Right hindlimb (tissue), 1 donor: ENCODE results near the gene HES4.

Experiments
- DNase-seq: peaks from one replicate; pipeline ENCODE4 v3.0.0-alpha.2; 2018

The HES4 gene

GRCh38 chr1:965526-966134, 34.3 kb downstream of the HES4 start:
- no peak for DNase-seq

DNA sequence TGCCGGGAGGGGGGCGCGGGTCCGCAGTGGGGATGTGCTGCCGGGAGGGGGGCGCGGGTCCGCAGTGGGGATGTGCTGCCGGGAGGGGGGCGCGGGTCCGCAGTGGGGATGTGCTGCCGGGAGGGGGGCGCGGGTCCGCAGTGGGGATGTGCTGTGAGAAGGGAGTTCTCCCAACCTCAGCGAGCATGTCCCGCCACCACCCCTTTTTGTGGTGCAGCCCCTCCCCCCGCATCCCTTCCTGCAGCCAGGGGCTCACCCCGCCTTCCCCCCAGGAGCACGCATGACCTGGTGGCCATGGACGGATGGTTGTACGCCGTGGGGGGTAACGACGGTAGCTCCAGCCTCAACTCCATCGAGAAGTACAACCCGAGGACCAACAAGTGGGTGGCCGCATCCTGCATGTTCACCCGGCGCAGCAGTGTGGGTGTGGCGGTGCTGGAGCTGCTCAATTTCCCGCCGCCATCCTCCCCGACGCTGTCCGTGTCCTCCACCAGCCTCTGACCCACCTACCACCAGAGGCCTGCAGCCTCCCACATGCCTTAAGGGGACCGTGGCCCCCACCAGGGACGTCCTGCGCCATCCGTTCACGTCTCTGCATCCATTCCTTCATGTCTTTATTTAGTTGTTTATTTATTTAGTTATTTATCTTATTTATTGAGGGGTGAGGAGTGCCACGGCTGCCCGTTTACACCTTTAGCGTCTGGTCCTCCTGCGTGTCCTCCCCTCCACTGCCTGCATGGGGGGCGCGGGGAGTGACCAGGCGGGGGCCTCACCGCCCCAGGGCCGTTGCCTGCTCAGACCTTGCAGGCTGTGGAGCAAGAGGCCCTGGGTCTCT, 35.0 kb downstream of the HES4 start:
- DNase-seq: no peak

DNA sequence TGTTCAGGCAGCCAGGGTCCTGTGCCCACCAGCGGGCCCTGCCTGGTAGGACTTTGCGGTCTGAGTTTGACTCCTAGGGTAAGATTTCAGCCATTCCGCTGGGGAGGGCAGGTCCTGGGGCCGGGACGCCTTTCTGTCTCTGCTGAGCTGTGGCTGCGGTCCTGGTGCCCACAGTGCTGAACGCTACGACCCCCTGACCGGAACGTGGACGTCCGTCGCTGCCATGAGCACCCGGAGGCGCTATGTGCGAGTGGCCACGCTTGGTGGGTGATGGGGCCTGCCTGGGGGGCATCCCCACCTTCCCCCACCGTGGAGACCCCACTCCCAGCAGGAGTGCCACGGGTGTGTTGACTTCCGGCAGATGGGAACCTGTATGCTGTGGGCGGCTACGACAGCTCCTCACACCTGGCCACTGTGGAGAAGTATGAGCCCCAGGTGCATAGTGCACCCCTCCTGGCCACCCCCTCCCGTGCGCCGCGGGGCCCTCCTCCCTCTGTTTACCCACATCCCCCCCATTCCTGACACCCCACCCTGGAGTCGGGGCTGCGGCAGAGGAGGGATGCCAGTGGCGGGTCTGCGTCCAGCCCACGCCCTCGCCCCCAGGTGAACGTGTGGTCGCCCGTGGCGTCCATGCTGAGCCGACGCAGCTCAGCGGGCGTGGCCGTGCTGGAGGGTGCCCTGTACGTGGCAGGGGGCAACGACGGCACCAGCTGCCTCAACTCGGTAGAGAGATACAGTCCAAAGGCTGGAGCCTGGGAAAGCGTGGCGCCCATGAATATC, 36.0 kb downstream of the HES4 start:
- no peak for DNase-seq

GRCh38 chr1:963301-963651, 36.6 kb downstream of the HES4 start:
- no peak for DNase-seq

DNA sequence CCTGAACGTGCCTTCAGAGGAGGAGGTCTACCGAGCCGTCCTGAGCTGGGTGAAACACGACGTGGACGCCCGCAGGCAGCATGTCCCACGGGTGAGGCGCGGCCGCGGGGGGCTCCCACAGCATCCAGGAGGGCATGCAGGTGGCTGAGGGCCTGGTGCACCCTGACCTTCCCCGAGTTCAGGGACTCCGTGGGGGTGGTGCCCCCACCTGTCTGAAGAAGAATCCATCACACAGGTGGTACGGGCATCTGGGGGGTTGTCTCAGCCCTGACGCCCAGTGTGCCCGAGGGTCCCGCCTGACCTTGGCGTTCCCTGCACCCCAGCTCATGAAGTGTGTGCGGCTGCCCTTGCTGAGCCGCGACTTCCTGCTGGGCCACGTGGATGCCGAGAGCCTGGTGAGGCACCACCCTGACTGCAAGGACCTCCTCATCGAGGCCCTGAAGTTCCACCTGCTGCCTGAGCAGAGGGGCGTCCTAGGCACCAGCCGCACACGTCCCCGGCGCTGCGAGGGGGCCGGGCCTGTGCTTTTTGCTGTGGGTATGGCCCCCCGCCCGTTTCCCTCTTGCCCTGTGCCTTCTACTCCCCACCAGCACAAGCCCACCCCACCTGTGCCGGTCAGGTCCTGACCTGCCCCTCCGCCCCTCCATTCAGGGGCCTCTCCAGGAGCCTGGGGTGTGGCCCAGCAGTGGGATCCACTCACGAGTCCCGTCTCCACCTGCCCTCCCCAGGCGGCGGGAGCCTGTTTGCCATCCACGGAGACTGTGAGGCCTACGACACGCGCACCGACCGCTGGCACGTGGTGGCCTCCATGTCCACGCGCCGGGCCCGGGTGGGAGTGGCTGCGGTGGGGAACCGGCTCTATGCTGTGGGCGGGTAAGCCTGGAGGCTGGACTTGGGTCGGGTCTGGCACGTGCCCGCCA, 37.3 kb downstream of the HES4 start:
- DNase-seq: no peak

GRCh38 chr1:961132-961669, 38.7 kb downstream of the HES4 start:
- no peak for DNase-seq

- DNase-seq: peak; percentile 84
These were observed 39.4 kb downstream of the HES4 start, which contains the start of gene KLHL17 for GRCh38 chr1:960363-961131. Gene KLHL17 (plus strand): TSS chr1:960584. CDS start chr1:960694, 110 bp downstream.

GRCh38 chr1:959731-960362, 40.0 kb downstream of the HES4 start:
- DNase-seq: no peak

- DNase-seq: peak; percentile 96
These were observed 40.8 kb downstream of the HES4 start, which contains the start of gene NOC2L for GRCh38 chr1:958823-959730. Gene NOC2L (minus strand): TSS chr1:959256. CDS start chr1:959240, 16 bp downstream.

DNA sequence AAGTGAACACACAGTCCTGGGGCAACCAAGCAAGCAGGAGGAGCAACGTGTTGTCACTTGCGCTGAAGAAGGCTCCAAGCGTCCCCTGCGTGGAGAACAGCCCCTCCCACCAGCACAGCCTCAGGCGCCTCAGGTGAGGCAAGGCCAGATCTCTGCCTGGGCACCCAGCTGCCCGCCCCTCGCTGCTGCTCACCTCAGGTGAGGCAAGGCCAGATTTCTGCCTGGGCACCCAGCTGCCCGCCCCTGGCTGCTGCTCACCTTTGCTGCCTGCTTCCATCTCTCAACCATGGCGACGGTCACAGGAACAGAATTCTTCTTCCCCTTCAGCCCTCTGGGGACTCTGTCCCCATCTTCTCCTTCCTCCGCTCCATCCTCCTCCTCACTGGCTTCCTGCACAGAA, 43.3 kb downstream of the HES4 start:
- DNase-seq: no peak

DNA sequence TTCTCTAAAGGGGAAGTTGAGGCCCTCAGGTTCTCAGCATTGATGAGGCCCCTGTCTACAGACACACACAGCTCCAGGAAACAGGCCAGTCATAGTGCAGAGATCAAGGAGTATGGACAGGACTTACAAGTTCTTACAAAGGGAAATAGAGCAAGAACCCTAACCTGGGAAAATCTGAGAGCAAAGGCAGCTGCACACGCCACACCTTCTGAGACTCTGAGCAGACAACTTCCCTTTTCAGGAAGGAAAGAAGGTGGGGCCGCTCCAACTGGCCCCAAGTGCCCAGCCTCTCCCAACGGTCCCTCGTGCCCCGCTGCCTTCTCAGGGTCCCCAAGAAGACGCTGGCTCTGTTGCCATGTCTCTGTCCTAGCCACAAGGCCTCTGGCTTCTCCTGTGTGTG, 44.4 kb downstream of the HES4 start:
- DNase-seq: no peak

DNA sequence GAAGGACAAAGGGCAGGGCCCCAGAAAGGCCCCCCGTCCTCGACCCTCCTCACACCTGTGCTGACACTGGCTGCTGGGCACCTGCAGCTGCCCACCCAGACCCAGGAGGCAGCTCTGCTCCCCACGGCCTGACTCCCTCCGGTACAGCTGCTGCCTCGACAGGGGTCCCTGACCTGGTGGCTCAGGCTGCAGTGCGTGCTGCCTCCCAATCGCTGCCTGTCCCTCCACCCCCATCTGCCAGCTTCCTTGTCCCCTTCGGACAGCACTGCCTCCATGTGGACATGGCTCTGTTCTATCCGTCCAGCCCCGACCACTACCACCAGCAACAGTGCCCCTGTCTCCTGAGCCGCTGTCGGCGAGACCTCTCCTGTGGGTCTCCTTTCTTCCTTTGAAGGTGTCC, 45.0 kb downstream of the HES4 start:
- no peak for DNase-seq

DNA sequence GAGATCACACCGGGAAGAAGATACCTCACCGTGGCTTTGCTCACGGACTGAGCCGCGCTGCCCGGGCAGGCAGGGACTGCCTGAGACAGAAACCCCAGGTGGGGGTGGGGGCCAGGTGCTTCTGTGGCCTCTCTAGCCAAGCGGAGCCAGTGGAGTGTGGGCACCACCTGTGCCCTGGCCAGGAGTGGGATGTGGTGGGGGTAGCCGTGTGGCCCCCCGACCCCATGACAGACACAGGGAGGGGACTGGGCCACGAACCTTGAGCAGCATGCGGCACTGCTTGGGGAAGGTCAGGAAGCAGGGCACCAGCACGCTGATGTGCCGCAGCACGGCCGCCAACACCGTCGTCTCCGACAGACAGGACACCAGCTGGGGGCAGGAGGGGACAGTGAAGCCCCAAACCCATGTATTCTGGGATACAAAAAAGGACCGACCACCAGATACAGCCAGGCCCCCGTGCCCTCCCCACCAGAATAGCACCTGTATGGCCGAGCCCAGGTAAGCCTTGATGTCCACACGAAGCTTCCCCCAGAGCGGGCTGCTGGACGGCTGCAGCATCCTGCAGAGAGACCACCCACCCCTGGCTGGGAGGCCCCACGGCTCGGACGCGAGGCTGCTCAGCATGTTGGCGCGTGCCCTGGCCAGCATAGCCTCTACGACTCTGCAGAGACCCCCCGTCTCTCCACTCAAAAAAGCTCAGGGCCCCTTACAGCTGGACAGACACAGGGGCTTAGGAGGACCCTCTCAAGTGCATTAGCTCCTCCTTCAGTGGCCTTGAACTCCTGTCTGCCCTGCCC, 46.2 kb downstream of the HES4 start:
- no peak for DNase-seq

GRCh38 chr1:952603-953002, 47.3 kb downstream of the HES4 start:
- no peak for DNase-seq

DNA sequence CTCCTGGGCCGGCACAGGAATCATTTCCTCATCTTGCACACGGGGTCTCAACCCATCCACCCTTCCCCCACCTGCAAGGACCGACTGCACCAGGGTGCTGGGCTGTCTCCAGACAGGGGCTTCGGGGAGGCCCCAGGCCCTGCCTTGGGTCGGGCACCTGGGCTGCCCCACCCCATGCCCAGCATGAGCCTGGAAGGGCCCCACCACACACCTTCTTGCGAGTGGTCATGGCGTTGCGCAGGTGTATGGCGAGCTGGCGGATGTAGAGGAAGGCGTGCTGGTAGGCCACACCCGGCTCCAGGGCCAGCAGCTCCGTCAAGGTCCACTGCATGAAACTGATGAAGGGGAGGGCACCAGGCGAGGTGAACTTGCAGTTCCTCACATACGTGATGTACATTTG, 47.7 kb downstream of the HES4 start:
- no peak for DNase-seq

DNA sequence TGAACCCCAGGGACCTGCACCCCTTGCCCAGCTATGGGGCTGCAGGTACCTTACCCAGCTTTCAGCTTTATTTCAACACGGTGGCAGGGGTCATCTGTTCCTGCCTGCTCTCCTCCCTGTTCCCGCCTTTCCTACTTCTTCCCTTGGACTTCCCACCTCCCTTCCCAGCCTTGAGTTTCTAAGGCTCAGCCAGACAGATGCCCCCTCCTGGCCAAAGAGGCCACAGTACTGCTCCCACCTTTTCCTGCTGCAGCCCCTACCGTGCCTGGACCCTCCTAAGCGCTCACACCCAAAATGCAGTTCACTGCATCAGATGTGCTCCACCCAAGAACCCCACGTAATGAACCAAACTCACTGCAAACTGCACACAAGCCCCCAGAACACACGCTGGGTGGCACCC, 48.5 kb downstream of the HES4 start:
- no peak for DNase-seq

- DNase-seq: no peak
These were observed 49.0 kb downstream of the HES4 start for GRCh38 chr1:950881-951280.

GRCh38 chr1:950268-950667, 49.6 kb downstream of the HES4 start:
- DNase-seq: no peak
